HFFc6 (cell line): ENCODE data around the gene ARHGAP32. TPM values are rescaled to one million over a fixed set of nuclear protein-coding genes. Genes with fewer than 3 reads are reported as not detected.

ENCODE experiments used
- DNase-seq: peaks from one replicate; pipeline ENCODE4 v3.0.0-alpha.2; 2018
- H3K27ac Mint-ChIP-seq: 2 replicates; pipeline ENCODE4 v1.8.0; 2020; ENCODE audit warnings: mild to moderate bottlenecking, mixed read lengths
- H3K27me3 Mint-ChIP-seq: 2 replicates; pipeline ENCODE4 v1.8.0; 2021; ENCODE audit warnings: mild to moderate bottlenecking, moderate library complexity, mixed read lengths; ENCODE audit not compliant: insufficient read depth
- H3K36me3 Mint-ChIP-seq: 2 replicates; pipeline ENCODE4 v1.8.0; 2021; ENCODE audit warnings: low read depth, mixed read lengths
- H3K4me1 Mint-ChIP-seq: 2 replicates; pipeline ENCODE4 v1.8.0; 2020; ENCODE audit warnings: low read depth, mixed read lengths
- H3K4me3 Mint-ChIP-seq: 2 replicates; pipeline ENCODE4 v1.8.0; 2020; ENCODE audit warnings: mild to moderate bottlenecking, moderate library complexity, mixed read lengths
- H3K9me3 Mint-ChIP-seq: 2 replicates; pipeline ENCODE4 v1.8.0; 2020; ENCODE audit warnings: mild to moderate bottlenecking, mixed read lengths
- total RNA-seq, 6 experiments: library from RNA; stranded (reverse); fragmentation: NEBNext Ultra II Directional; extraction: Animal tissue kit (Norgen Biotek cat#: 25700); gene quantifications; 2 replicates in 1 of 6; 3 replicates in 5 of 6; pipeline ENCODE4 v1.2.3, GENCODE V29; 2021
- TF ChIP-seq, protein P1 (sequence below): fragments of 200-600 bp; sonication (generic); IDR thresholded peaks from 2 replicates; pipeline ENCODE4 v1.5.0; 2021; ENCODE audit warnings: antibody characterized with exemption, mild to moderate bottlenecking

The ARHGAP32 gene
- total RNA-seq, 6 experiments from 2014 or later, result 7.6 to 8.7 (median 8.0) TPM

DNA sequence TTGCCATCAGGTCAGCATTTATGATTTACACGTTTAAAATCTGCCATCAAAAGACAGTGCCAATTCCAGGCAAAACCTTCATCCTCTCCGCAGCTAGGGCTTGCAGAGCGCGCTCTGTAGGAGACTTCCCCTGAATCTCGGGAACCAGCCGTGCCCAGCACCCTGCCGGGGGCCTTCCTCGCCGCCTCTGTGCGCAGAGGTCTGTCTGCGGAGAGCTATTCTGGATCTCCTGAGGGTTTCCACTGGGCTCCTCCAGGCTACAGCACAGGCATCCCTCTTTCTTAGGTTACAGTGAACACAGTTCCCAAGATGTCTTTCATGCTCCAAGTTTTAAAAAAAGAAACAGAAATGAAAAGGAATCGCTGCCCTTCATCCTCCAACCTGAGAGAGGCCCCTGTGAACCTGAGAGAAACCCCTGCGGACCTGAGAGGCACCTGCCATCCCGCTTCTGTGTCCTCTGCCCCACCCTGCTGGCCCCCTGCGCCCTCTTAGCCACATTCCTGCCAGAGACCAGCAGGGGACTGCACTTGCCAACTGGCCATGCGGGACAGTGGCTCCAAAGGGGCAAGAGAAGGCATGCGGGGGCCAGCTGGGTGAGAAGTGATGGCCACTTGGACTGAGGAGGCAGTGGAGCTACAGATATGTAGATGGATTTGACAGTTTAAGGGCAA, 265.6 kb downstream of the ARHGAP32 start:
- Mint-ChIP-seq H3K27me3 (peaks cover 41% of the 10 kb centered on the region), H3K4me1 (peaks cover 19% of the 10 kb centered on the region), H3K4me3 (no peak overlapping the region), H3K27ac (no peak overlapping the region), H3K9me3 (no peaks in the 10 kb centered on the region), H3K36me3 (no peaks in the 10 kb centered on the region)
- DNase-seq, result no peak
- TF ChIP-seq, protein P1, sequence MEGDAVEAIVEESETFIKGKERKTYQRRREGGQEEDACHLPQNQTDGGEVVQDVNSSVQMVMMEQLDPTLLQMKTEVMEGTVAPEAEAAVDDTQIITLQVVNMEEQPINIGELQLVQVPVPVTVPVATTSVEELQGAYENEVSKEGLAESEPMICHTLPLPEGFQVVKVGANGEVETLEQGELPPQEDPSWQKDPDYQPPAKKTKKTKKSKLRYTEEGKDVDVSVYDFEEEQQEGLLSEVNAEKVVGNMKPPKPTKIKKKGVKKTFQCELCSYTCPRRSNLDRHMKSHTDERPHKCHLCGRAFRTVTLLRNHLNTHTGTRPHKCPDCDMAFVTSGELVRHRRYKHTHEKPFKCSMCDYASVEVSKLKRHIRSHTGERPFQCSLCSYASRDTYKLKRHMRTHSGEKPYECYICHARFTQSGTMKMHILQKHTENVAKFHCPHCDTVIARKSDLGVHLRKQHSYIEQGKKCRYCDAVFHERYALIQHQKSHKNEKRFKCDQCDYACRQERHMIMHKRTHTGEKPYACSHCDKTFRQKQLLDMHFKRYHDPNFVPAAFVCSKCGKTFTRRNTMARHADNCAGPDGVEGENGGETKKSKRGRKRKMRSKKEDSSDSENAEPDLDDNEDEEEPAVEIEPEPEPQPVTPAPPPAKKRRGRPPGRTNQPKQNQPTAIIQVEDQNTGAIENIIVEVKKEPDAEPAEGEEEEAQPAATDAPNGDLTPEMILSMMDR, result no peak

DNA sequence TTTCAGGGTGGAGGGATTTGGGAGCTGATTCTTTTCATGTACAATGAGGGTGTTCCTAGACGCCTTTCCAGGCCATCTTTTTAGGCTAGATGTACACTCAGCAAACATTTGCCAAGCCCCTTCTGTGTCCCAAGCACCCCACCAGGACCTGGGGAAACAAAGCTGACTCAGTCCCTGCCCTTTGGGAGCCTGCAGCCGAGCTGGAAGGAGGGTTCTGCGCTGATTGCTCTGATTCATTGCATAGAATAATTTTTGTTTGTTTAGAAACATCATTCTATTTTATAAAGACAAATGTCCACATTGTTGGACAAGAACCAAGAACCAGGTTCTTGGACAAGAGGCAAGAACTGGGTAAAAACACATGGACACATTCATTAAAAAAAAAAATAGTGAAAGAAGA, 266.1 kb downstream of the ARHGAP32 start:
- TF ChIP-seq, protein P1, result no peak
- H3K36me3 Mint-ChIP-seq, result no peaks in the 10 kb centered on the region

DNA sequence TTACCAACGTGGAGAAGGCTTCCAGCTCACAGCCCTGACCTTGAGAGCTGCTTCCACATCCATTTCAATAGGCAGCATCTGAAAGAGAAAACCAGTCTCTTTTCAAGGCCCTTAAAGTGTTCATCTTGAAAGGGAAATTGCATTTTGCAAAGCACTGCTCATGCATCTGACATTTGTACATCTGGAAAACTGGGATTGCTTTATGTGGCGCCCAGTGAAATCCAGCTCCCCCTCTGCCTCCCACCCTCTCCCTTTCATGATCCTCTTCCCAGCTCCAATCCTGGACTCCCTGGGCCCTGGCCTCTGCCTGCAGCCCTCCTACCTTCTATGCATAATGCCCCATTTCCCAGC, 266.9 kb downstream of the ARHGAP32 start:
- Mint-ChIP-seq H3K9me3 (no peaks in the 10 kb centered on the region), H3K36me3 (no peaks in the 10 kb centered on the region), H3K27ac (no peak overlapping the region), H3K4me3 (no peak overlapping the region), H3K4me1 (peaks cover 19% of the 10 kb centered on the region), H3K27me3 (peaks cover 51% of the 10 kb centered on the region)
- no peak for DNase-seq
- TF ChIP-seq, protein P1, result no peak

More for the DNA sequence above, 266.1 kb downstream of the ARHGAP32 start:
- Mint-ChIP-seq H3K27me3 (peaks cover 45% of the 10 kb centered on the region), H3K4me3 (no peak overlapping the region), H3K27ac (no peak overlapping the region), H3K9me3 (no peaks in the 10 kb centered on the region), H3K4me1 (peaks cover 19% of the 10 kb centered on the region)
- no peak for DNase-seq

DNA sequence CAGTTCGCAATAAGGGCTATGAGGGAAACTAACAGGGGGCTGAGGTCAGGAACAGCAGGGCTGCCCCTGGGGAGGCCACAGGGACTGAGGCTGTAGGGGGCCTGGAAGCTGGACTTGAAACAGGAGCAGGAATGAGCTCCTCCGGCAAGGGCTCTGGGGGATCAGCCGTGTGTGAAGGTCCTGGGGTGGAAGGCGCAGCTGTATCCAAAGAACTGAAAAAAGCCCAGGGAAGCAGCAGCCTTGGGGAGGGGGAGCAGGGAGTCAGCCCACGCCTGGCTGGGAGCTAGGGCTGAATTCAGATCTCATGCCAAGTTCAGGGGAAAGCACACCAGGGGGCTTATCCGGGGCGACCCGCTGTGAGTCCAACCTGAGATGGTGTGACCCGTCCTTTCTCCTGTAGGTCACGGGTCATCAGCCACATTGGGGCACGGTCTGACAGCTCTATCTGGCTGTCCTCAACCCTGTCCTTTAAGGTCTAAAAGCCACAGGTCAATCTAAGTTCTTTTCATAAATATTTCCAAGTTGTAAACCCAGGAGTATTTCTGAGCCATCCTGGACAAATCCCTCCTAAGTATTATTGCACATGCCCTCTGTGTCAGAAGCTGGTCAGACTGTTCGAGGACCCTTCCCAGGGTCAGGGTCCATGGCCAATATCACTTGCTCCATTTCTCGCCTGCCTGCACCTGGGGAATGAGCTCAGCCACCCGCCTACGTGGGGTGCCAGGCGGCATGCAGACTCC, 267.4 kb downstream of the ARHGAP32 start:
- no peaks in the 10 kb centered on the region for H3K9me3 Mint-ChIP-seq
- peaks cover 14% of the 10 kb centered on the region for H3K4me1 Mint-ChIP-seq
- H3K27ac Mint-ChIP-seq, result no peak overlapping the region
- H3K36me3 Mint-ChIP-seq, result no peaks in the 10 kb centered on the region
- H3K4me3 Mint-ChIP-seq, result no peak overlapping the region
- no peak for DNase-seq
- TF ChIP-seq, protein P1, result no peak
- H3K27me3 Mint-ChIP-seq, result peaks cover 53% of the 10 kb centered on the region

DNA sequence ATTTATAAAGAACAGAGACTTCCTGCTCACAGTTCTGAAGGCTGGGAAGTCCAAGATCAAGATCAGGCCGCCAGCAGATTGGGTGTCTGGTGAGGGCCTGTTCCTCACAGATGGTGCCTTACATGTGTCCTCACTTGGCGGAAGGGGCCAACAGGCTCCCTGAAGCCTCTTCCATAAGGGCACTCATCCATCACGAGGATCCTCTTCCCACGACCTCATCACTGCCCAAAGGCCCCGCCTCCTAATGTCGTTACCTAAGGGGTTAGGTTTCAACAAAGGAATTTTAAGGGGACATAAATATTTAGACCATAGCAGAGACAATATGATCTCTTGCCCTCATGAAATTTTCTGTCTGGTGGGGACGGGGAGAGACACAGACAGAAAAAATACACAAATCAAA, 268.0 kb downstream of the ARHGAP32 start:
- no peak overlapping the region for H3K4me3 Mint-ChIP-seq
- no peaks in the 10 kb centered on the region for H3K9me3 Mint-ChIP-seq
- DNase-seq, result no peak
- no peaks in the 10 kb centered on the region for H3K36me3 Mint-ChIP-seq
- peaks cover 48% of the 10 kb centered on the region for H3K27me3 Mint-ChIP-seq
- TF ChIP-seq, protein P1, result no peak
- peaks cover 9% of the 10 kb centered on the region for H3K4me1 Mint-ChIP-seq
- H3K27ac Mint-ChIP-seq, result no peak overlapping the region
